Upper lobe of left lung (tissue), 4 donors: ENCODE measurements around the gene ACD.

Source experiments
- EP300 ChIP-seq, 4 donors: sonication (generic); formaldehyde crosslinking; IDR thresholded peaks; one replicate each; pipeline ENCODE4 v1.5.1; 2017; ENCODE audit warnings: antibody characterized with exemption in 4 of 4, control low read depth in 2 of 4
- POLR2A ChIP-seq, 4 donors: fragments of 450-650 bp; IDR thresholded peaks; one replicate each; pipeline ENCODE4 v1.5.1; 2016 to 2017; ENCODE audit warnings: antibody characterized with exemption in 4 of 4, mild to moderate bottlenecking in 2 of 4
- POLR2AphosphoS5 ChIP-seq, 2 donors: sonication (generic); formaldehyde crosslinking; IDR thresholded peaks; one replicate each; pipeline ENCODE4 v1.5.1; 2017; ENCODE audit warnings: antibody characterized with exemption in 2 of 2
- TF ChIP-seq, protein P1 (sequence below), 6 experiments: fragments of 450-650 bp in 4 of 6; fragments of 200-600 bp in 2 of 6; sonication (generic) in 2 of 6; IDR thresholded peaks; one replicate each; pipeline ENCODE4 v1.5.1; 2016 to 2019; ENCODE audit warnings: antibody characterized with exemption in 6 of 6

DNA sequence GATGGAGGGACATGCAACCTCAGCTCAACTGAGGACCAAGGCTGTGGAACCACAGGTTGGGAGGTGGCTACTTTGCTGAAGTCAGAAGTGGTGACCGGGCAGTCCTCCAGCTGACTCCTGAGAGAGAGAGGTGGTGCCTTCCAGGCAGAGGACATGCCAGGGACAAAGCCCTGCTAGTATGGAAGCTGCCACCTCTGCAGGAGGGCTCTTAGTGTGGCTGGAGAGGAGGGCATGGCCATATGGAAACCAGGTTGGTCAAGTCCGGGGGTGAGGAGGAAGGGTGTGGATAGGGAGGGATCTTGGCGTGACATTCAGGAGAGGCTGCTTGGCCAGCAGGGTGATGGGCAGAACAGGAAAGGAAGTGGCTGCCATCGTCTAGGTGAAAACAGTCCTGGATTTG is 12.2 kb upstream of the ACD start:
- TF ChIP-seq, protein P1, sequence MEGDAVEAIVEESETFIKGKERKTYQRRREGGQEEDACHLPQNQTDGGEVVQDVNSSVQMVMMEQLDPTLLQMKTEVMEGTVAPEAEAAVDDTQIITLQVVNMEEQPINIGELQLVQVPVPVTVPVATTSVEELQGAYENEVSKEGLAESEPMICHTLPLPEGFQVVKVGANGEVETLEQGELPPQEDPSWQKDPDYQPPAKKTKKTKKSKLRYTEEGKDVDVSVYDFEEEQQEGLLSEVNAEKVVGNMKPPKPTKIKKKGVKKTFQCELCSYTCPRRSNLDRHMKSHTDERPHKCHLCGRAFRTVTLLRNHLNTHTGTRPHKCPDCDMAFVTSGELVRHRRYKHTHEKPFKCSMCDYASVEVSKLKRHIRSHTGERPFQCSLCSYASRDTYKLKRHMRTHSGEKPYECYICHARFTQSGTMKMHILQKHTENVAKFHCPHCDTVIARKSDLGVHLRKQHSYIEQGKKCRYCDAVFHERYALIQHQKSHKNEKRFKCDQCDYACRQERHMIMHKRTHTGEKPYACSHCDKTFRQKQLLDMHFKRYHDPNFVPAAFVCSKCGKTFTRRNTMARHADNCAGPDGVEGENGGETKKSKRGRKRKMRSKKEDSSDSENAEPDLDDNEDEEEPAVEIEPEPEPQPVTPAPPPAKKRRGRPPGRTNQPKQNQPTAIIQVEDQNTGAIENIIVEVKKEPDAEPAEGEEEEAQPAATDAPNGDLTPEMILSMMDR (IDR thresholded peaks at IDR 0.05) = no peak
- TF ChIP-seq POLR2AphosphoS5 (IDR thresholded peaks at IDR 0.05) (no peak), POLR2A (IDR thresholded peaks at IDR 0.05) (no peak), EP300 (IDR thresholded peaks at IDR 0.05) (no peak)
